T-helper 17 cell (primary cell): ENCODE data around the gene STRN3. TPM values are rescaled to one million over a fixed set of nuclear protein-coding genes. Genes with fewer than 3 reads are reported as not detected.

Experiments used
- ATAC-seq: fragments of 150-1000 bp; cut with Tn5 transposase; 2 replicates; pipeline ENCODE4 v1.10.0; 2021; ENCODE audit warnings: mild to moderate bottlenecking, moderate library complexity
- DNase-seq, 3 donors: peaks; one replicate each; pipeline versions ENCODE4 v3.0.0 to v3.0.0-alpha.2; 2020 to 2021
- H3K9me3 ChIP-seq: one replicate; pipeline ENCODE4 v1.7.0; 2013; ENCODE audit warnings: low read length, mild to moderate bottlenecking; ENCODE audit not compliant: control insufficient read depth, poor library complexity, severe bottlenecking
- H3K27ac Mint-ChIP-seq: one replicate; pipeline ENCODE4 v1.8.0; 2022; ENCODE audit warnings: mild to moderate bottlenecking, moderate library complexity, mixed read lengths
- H3K27me3 Mint-ChIP-seq: one replicate; pipeline ENCODE4 v1.8.0; 2022; ENCODE audit warnings: mixed read lengths
- H3K36me3 Mint-ChIP-seq: one replicate; pipeline ENCODE4 v1.8.0; 2022; ENCODE audit warnings: low read depth, mixed read lengths
- H3K4me1 Mint-ChIP-seq: one replicate; pipeline ENCODE4 v1.8.0; 2022; ENCODE audit warnings: mild to moderate bottlenecking, mixed read lengths
- H3K4me3 Mint-ChIP-seq: one replicate; pipeline ENCODE4 v1.8.0; 2022; ENCODE audit warnings: mild to moderate bottlenecking, moderate library complexity, mixed read lengths
- total RNA-seq, 4 donors: library from RNA in 2 of 4; stranded (reverse) in 2 of 4; gene quantifications; one replicate each; pipeline ENCODE4 v1.2.3 and lab custom pipeline; 2022 to 2026

The STRN3 gene
- total RNA-seq, 2 donors from 2014 or later = 23.1 to 25.1 TPM

DNA sequence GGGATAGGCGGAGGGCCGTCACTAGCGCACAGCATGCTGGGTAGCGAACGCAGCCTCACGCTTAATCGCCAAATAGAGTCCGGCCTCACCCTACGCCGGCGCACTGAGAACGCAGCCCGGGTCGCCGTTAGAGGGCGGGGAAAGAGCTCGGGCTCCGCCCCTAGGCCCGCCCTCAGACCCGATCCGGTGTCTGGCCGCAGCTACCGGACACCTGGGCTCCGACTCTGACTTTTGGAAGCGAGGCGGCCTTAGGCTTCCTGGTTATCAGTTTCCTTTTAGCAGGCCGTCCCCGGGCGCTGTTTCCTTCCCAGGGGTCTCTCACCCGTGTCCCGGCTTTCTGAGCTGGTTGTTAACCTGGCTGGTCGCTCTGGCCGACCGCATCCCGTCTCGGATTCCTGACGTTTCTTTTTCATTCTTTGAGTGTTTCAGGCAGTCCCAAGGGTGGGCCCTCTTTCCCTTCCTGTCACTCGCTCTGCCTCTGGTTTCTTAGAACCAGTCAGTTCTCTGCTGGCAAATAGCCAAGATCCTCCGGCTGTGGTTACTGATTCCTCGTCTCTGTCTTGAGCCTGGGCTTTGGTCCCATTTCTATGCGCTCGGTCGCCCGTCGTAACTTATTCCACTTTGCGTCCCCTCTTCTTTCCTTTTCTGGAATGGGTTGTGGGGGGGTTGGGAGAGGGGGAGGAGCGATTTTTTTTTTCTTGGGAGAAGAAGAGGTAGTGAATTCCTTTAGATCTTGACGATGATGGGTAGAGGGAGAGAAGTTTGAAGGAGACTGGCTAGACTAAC, 464 bp upstream of the STRN3 start:
- no peaks in the 10 kb centered on the region for H3K9me3 ChIP-seq
- Mint-ChIP-seq H3K27me3 (no peaks in the 10 kb centered on the region), H3K27ac (peak overlapping the region; percentile 98), H3K4me3 (peak overlapping the region; percentile 99), H3K4me1 (peaks cover 42% of the 10 kb centered on the region), H3K36me3 (peaks cover 4% of the 10 kb centered on the region)
- DNase-seq (peak; percentile 81 to 88 (median 86)), ATAC-seq (peak; percentile 94)

- H3K27ac Mint-ChIP-seq = peak within 1 kb of the TSS; percentile 98
- no peaks in the 10 kb centered on the region for H3K27me3 Mint-ChIP-seq
- DNase-seq (peak; percentile 32 to 35 (median 34)), ATAC-seq (peak; percentile 36)
- H3K36me3 Mint-ChIP-seq = peaks cover 8% of the 10 kb centered on the region
- H3K4me3 Mint-ChIP-seq = peak within 1 kb of the TSS; percentile 99
- peaks cover 40% of the 10 kb centered on the region for H3K4me1 Mint-ChIP-seq
- H3K9me3 ChIP-seq = no peaks in the 10 kb centered on the region
Measured at GRCh38 chr14:31025367-31026076, 657 bp downstream of the STRN3 start, which contains the start of gene AP4S1. AP4S1 (plus strand) TSS chr14:31025649; CDS start chr14:31066197, 40,548 bp downstream.

DNA sequence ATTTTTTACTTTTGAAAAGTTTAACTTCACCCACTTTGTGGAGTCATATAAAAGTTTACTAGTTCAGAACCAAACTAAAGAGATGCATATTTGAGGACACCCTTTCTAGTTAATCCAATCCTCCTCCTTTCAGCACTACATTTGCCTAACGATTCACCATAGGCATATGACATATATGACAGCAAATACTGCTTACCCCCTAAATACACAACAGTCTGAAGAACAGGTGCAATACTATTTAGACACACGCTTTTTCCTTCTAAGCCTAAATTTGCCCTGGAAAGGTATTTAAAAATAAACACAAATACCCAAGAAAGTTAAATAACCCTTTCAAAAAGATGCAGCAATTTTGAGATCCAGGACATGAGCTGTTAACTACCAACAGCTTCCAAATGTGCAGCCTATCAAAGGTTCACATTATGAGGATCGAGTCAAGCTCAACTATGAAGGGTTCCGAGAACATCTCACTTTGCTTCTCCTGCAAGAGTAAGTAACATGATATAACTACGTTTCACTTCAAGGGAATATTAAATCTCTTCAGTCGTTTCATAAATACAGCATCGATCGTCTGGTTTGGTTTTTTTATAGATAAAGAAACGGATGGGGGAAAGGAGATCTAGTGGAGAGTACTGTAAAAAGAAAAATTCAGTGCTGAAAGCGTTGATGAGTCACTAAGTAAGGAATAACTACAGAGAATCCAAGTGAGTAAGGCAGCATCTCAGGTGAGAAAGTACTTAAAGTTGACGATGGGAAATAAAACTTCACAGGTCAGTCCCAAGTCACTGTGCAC, 1.4 kb downstream of the STRN3 start:
- no peaks in the 10 kb centered on the region for H3K9me3 ChIP-seq
- Mint-ChIP-seq H3K4me1 (peaks cover 39% of the 10 kb centered on the region), H3K27me3 (no peaks in the 10 kb centered on the region), H3K36me3 (peaks cover 8% of the 10 kb centered on the region), H3K27ac (peak overlapping the region; percentile 98), H3K4me3 (peak overlapping the region; percentile 99)
- ATAC-seq (no peak), DNase-seq (no peak)

DNA sequence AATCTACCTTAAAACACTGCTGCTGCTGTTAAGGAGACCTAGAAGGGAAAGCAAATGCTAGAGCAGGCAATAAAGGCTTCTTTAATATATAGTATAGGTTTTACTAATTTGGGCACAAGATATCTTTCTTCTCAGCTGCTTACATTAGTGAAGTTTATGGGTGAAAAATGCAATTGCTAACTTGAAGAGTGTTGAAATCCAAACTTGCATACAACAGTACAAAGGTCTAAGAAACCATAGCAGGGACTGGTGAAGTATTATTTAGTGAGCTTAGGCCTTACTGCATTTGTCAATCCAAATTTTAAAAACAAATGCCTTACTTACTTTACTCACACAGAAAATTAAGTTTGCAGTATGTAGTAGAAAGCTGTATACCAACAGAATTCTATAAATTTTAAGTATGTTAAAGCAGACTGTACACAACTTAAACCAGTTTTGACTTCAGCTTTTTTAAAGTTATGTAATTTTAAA, 2.1 kb downstream of the STRN3 start:
- H3K9me3 ChIP-seq = no peaks in the 10 kb centered on the region
- H3K4me1 Mint-ChIP-seq = peaks cover 34% of the 10 kb centered on the region
- DNase-seq = no peak
- no peaks in the 10 kb centered on the region for H3K27me3 Mint-ChIP-seq
- ATAC-seq = no peak
- peak overlapping the region; percentile 98 for H3K27ac Mint-ChIP-seq
- peaks cover 7% of the 10 kb centered on the region for H3K36me3 Mint-ChIP-seq
- peak overlapping the region; percentile 70 for H3K4me3 Mint-ChIP-seq

GRCh38 chr14:31022386-31022785, 3.8 kb downstream of the STRN3 start:
- H3K36me3 Mint-ChIP-seq = peaks cover 6% of the 10 kb centered on the region
- no peaks in the 10 kb centered on the region for H3K27me3 Mint-ChIP-seq
- no peak for DNase-seq
- H3K27ac Mint-ChIP-seq = peak overlapping the region; percentile 24
- ATAC-seq = no peak
- no peaks in the 10 kb centered on the region for H3K9me3 ChIP-seq
- H3K4me1 Mint-ChIP-seq = peaks cover 32% of the 10 kb centered on the region
- H3K4me3 Mint-ChIP-seq = no peak overlapping the region

DNA sequence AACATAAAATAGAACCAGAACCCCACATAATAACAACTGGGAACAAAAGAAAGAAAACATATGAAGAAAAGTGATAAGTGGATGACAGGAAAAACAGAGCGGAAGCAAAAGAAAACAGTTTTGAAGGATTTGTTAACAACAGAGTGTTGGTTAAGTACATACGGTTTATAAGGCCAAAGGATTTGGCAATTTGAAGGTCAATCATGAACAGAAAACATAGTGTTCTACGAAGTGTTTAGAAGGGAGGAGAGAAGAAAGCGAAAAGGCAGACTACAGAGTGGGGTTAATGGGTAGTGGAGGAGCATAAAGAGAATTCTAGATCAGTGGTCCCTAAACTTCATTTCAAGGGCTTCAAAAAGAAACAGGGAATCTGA, 4.6 kb downstream of the STRN3 start:
- peak overlapping the region; percentile 24 for H3K27ac Mint-ChIP-seq

GRCh38 chr14:31020834-31021575, 5.2 kb downstream of the STRN3 start:
- no peak overlapping the region for H3K4me3 Mint-ChIP-seq
- H3K27me3 Mint-ChIP-seq = no peaks in the 10 kb centered on the region
- H3K4me1 Mint-ChIP-seq = peaks cover 28% of the 10 kb centered on the region
- peaks cover 4% of the 10 kb centered on the region for H3K36me3 Mint-ChIP-seq
- DNase-seq (no peak), ATAC-seq (no peak)
- H3K9me3 ChIP-seq = no peaks in the 10 kb centered on the region
- H3K27ac Mint-ChIP-seq = peak overlapping the region; percentile 24

More for the DNA sequence above, 4.6 kb downstream of the STRN3 start:
- no peaks in the 10 kb centered on the region for H3K9me3 ChIP-seq
- H3K36me3 Mint-ChIP-seq = peaks cover 4% of the 10 kb centered on the region
- ATAC-seq = no peak
- no peaks in the 10 kb centered on the region for H3K27me3 Mint-ChIP-seq
- DNase-seq = no peak
- H3K4me1 Mint-ChIP-seq = peaks cover 25% of the 10 kb centered on the region
- H3K4me3 Mint-ChIP-seq = no peak overlapping the region

GRCh38 chr14:31018057-31018645, 8.0 kb downstream of the STRN3 start:
- H3K4me1 Mint-ChIP-seq = peaks cover 15% of the 10 kb centered on the region

GRCh38 chr14:31013841-31014240, 12.3 kb downstream of the STRN3 start:
- Mint-ChIP-seq H3K27me3 (no peaks in the 10 kb centered on the region), H3K27ac (no peak overlapping the region), H3K4me3 (no peak overlapping the region), H3K4me1 (peaks cover 15% of the 10 kb centered on the region), H3K36me3 (no peaks in the 10 kb centered on the region)
- DNase-seq (no peak), ATAC-seq (no peak)
- H3K9me3 ChIP-seq = no peaks in the 10 kb centered on the region

More at GRCh38 chr14:31018057-31018645, 8.0 kb downstream of the STRN3 start:
- peaks cover 4% of the 10 kb centered on the region for H3K36me3 Mint-ChIP-seq
- no peak for DNase-seq
- no peak overlapping the region for H3K27ac Mint-ChIP-seq
- H3K27me3 Mint-ChIP-seq = no peaks in the 10 kb centered on the region
- H3K9me3 ChIP-seq = no peaks in the 10 kb centered on the region
- no peak for ATAC-seq
- H3K4me3 Mint-ChIP-seq = no peak overlapping the region

DNA sequence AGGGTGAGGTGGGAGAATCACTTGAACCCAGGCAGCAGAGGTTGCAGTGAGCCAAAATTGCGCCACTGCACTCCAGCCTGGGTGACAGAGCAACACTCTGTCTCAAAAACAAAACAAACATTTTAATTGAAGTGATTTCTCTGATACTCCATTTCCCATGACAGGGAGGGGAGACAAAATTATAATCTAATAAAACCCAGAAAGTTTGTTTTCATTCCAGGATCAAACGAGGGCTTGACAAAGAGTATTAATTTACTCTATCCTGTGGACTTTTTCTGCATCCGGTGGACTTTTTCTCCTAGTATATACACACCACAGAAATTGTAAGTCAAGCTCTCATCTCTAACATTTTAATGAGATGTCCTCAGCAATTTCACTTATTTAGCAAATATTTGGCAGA, 15.2 kb downstream of the STRN3 start:
- Mint-ChIP-seq H3K27me3 (no peaks in the 10 kb centered on the region), H3K4me1 (peaks cover 11% of the 10 kb centered on the region), H3K4me3 (no peak overlapping the region), H3K27ac (peak overlapping the region; percentile 37), H3K36me3 (no peaks in the 10 kb centered on the region)
- no peak for DNase-seq
- ATAC-seq = no peak
- no peaks in the 10 kb centered on the region for H3K9me3 ChIP-seq

DNA sequence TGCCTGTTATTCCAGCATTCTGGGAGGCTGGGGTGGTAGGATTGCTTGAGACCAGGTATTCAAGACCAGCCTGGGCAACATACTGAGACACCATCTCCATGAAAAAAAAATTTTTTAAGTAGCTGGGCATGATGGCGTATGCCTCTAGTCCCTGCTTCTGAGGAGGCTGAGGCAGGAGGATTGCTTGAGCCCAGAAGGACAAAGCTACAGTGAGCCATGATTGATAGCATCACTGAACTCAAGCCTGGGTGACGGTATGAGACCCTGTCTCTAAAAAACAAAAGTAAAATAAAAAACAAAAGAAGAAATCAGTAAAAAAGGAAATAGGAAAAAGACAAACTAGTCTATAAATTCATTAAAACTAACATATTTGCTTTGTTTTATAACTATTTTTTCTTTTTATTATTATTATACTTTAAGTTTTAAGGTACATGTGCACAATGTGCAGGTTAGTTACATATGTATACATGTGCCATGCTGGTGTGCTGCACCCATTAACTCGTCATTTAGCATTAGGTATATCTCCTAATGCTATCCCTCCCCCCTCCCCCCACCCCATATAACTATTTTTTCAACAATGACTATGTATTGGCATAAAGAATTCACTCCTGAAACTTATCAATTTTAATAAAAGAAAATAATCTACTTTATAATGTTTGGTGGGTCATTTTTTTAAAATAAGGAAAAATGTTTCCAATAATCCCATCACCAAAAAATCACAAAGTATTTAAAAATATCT, 16.2 kb downstream of the STRN3 start:
- ATAC-seq (no peak), DNase-seq (no peak)
- no peak overlapping the region for H3K4me3 Mint-ChIP-seq
- H3K9me3 ChIP-seq = no peaks in the 10 kb centered on the region
- peaks cover 9% of the 10 kb centered on the region for H3K4me1 Mint-ChIP-seq
- H3K27me3 Mint-ChIP-seq = no peaks in the 10 kb centered on the region
- H3K27ac Mint-ChIP-seq = no peak overlapping the region
- H3K36me3 Mint-ChIP-seq = no peaks in the 10 kb centered on the region

DNA sequence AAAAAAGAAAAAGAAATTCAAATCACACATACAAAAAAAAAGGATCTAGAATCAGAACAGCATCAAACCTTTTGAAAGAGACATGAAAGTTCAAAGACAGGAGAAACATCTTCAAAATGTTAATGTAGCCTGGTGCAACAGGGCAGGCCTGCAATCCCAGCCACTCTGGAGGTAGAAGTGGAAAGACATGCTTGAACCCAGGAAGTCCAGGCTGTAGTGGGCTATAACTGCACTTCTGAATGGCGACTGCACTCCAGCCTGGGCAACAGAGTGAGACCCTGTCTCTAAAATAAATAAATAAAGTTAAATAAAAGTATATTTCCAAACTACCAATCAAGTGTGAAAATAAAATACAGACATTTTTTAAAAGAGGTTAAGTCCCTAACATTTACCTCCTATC, 19.5 kb downstream of the STRN3 start:
- DNase-seq (no peak), ATAC-seq (no peak)
- Mint-ChIP-seq H3K27me3 (no peaks in the 10 kb centered on the region), H3K4me1 (peaks cover 3% of the 10 kb centered on the region), H3K36me3 (peaks cover 3% of the 10 kb centered on the region), H3K27ac (peak overlapping the region; percentile 11), H3K4me3 (no peak overlapping the region)
- H3K9me3 ChIP-seq = no peaks in the 10 kb centered on the region
